Transverse colon (tissue), 3 donors: Measurements from ENCODE around the gene IL36G.

ENCODE experiments used
- EP300 ChIP-seq: sonication (generic); formaldehyde crosslinking; IDR thresholded peaks from one replicate; pipeline ENCODE4 v1.6.1; 2017; ENCODE audit warnings: antibody characterized with exemption, low read depth
- TF ChIP-seq, protein P1 (sequence below), 5 experiments: fragments of 200-600 bp in 3 of 5; fragments of 450-650 bp in 2 of 5; sonication (generic) in 3 of 5; IDR thresholded peaks; 1 replicate in 2 of 5; 2 replicates in 3 of 5; pipeline ENCODE4 v1.5.1; 2016 to 2017; ENCODE audit warnings: antibody characterized with exemption in 5 of 5, inconsistent platforms in 3 of 5, mild to moderate bottlenecking in 2 of 5, moderate library complexity in 1 of 5

DNA sequence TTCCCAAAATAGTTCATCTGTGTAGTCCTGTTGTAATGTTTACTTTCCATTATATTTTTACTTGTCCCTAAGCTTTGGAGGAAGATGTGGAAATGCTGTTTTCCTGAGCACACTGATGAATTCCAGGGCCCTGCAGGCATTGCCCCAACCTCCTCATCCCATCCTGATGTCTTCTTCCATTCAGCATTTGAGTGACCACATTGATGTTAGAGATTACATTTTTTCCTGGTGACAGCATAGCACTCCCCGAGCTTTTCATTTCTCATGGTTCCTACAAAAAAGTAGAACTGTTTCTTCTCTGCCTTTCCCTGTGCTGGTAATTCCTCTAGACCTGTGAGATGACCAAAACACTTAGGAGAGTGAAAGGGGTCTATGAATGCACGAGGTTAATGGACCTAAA is 32.3 kb downstream of the IL36G start:
- TF ChIP-seq, protein P1, sequence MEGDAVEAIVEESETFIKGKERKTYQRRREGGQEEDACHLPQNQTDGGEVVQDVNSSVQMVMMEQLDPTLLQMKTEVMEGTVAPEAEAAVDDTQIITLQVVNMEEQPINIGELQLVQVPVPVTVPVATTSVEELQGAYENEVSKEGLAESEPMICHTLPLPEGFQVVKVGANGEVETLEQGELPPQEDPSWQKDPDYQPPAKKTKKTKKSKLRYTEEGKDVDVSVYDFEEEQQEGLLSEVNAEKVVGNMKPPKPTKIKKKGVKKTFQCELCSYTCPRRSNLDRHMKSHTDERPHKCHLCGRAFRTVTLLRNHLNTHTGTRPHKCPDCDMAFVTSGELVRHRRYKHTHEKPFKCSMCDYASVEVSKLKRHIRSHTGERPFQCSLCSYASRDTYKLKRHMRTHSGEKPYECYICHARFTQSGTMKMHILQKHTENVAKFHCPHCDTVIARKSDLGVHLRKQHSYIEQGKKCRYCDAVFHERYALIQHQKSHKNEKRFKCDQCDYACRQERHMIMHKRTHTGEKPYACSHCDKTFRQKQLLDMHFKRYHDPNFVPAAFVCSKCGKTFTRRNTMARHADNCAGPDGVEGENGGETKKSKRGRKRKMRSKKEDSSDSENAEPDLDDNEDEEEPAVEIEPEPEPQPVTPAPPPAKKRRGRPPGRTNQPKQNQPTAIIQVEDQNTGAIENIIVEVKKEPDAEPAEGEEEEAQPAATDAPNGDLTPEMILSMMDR (IDR thresholded peaks at IDR 0.05): no peak
- no peak for TF ChIP-seq EP300
